Neuron (in vitro differentiated cells): Measurements from ENCODE around the gene ARMH3.

Experiments
- H2AFZ ChIP-seq: one replicate; pipeline ENCODE4 v1.6.1; 2013; ENCODE audit warnings: low read depth, mild to moderate bottlenecking, inconsistent platforms, low read length, moderate library complexity
- H3K27me3 ChIP-seq: one replicate; pipeline ENCODE4 v1.6.1; 2013; ENCODE audit warnings: low read length; ENCODE audit not compliant: insufficient read depth
- H3K36me3 ChIP-seq: one replicate; pipeline ENCODE4 v1.6.1; 2013; ENCODE audit warnings: low read length; ENCODE audit not compliant: insufficient read depth
- H3K4me1 ChIP-seq: one replicate; pipeline ENCODE4 v1.6.1; 2013; ENCODE audit warnings: low read length; ENCODE audit not compliant: insufficient read depth
- H3K4me3 ChIP-seq: 2 replicates; pipeline ENCODE4 v1.5.1; 2013; ENCODE audit warnings: mild to moderate bottlenecking, low read length, moderate library complexity
- H3K9me3 ChIP-seq: one replicate; pipeline ENCODE4 v1.6.1; 2013; ENCODE audit warnings: low read length

The ARMH3 gene

GRCh38 chr10:101903827-101904550, 152.0 kb downstream of the ARMH3 start:
- Histone ChIP-seq H2AFZ (no peak overlapping the region), H3K4me1 (peaks cover 10% of the 10 kb centered on the region), H3K27me3 (no peaks in the 10 kb centered on the region), H3K4me3 (no peak overlapping the region), H3K36me3 (no peaks in the 10 kb centered on the region), H3K9me3 (no peaks in the 10 kb centered on the region)

DNA sequence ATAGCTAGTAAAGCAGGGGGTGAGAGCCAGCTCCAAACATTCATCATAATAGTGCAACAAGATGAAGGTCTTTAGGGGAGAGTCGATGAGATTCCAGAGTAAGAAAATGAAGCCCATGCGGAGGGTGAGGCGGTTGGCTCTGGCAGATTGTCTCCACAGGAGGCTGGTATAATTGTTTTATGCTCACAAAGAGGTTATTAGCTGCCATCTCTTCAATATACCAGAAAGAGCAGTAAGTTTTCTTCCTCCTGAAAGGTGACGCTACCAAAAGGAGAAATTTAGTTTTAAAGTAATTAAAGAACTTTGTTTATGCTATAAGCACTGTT, 153.2 kb downstream of the ARMH3 start:
- Histone ChIP-seq H3K27me3 (no peaks in the 10 kb centered on the region), H3K36me3 (no peaks in the 10 kb centered on the region), H3K4me1 (peaks cover 10% of the 10 kb centered on the region), H3K4me3 (no peak overlapping the region), H2AFZ (no peak overlapping the region), H3K9me3 (no peaks in the 10 kb centered on the region)

- H3K4me3 ChIP-seq, result no peak overlapping the region
- H3K9me3 ChIP-seq, result no peaks in the 10 kb centered on the region
- H3K4me1 ChIP-seq, result peaks cover 10% of the 10 kb centered on the region
These were observed 153.7 kb downstream of the ARMH3 start for GRCh38 chr10:101902032-101902819.

DNA sequence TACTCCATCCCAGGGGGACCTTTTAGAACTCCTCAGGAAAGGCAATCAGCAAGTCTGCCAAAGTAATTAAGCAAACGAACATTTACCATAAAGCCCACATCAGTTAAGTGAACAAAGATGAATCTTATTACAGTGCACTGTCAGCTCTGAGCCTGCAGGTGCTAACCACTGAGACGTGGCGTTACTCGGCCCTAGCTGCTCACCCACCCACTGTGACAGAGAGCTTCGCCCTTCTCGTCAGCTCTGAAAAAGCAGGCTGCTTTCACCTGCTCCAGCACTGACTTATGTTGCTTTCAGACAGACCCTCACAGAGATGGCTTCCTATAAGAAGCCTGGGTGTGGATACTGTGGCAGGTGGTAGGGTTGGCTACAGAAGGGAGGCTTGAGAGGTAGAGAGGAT, 154.6 kb downstream of the ARMH3 start:
- Histone ChIP-seq H3K4me3 (no peak overlapping the region), H3K4me1 (peaks cover 10% of the 10 kb centered on the region), H3K36me3 (no peaks in the 10 kb centered on the region)

More at GRCh38 chr10:101902032-101902819, 153.7 kb downstream of the ARMH3 start:
- no peaks in the 10 kb centered on the region for H3K36me3 ChIP-seq
- no peaks in the 10 kb centered on the region for H3K27me3 ChIP-seq
- no peak overlapping the region for H2AFZ ChIP-seq

DNA sequence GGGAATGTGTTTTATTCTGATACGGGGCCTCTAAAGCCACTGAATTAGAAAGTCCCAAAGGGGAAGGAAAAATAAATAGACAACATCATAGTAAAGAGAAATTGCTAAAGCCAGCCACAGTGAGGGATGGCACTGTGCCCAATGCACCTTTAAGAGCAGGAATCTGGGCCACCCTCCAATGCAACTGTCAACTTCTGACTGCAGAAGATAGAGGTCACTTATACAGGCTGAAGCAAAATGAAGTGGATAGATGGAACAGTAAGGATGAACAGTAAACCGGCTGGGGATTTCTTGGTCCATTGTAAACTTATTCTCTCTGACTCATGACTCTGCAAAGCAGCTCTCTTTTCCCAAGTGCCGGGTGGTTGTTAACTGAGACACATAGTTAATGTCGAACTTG, 158.3 kb downstream of the ARMH3 start:
- no peaks in the 10 kb centered on the region for H3K36me3 ChIP-seq
- H3K4me1 ChIP-seq, result peaks cover 4% of the 10 kb centered on the region
- no peak overlapping the region for H2AFZ ChIP-seq
- no peaks in the 10 kb centered on the region for H3K9me3 ChIP-seq
- H3K27me3 ChIP-seq, result no peaks in the 10 kb centered on the region
- H3K4me3 ChIP-seq, result no peak overlapping the region

More for the DNA sequence above, 154.6 kb downstream of the ARMH3 start:
- no peaks in the 10 kb centered on the region for H3K9me3 ChIP-seq
- H3K27me3 ChIP-seq, result no peaks in the 10 kb centered on the region
- H2AFZ ChIP-seq, result no peak overlapping the region

GRCh38 chr10:101896225-101896877, 159.6 kb downstream of the ARMH3 start:
- H3K4me3 ChIP-seq, result no peak overlapping the region
- no peaks in the 10 kb centered on the region for H3K36me3 ChIP-seq
- H3K4me1 ChIP-seq, result no peaks in the 10 kb centered on the region
- H2AFZ ChIP-seq, result no peak overlapping the region
- H3K9me3 ChIP-seq, result no peaks in the 10 kb centered on the region
- H3K27me3 ChIP-seq, result no peaks in the 10 kb centered on the region

GRCh38 chr10:101895781-101896180, 160.2 kb downstream of the ARMH3 start:
- H3K36me3 ChIP-seq, result no peaks in the 10 kb centered on the region
- no peaks in the 10 kb centered on the region for H3K4me1 ChIP-seq
- no peak overlapping the region for H3K4me3 ChIP-seq
- no peaks in the 10 kb centered on the region for H3K9me3 ChIP-seq
- H3K27me3 ChIP-seq, result no peaks in the 10 kb centered on the region
- no peak overlapping the region for H2AFZ ChIP-seq

DNA sequence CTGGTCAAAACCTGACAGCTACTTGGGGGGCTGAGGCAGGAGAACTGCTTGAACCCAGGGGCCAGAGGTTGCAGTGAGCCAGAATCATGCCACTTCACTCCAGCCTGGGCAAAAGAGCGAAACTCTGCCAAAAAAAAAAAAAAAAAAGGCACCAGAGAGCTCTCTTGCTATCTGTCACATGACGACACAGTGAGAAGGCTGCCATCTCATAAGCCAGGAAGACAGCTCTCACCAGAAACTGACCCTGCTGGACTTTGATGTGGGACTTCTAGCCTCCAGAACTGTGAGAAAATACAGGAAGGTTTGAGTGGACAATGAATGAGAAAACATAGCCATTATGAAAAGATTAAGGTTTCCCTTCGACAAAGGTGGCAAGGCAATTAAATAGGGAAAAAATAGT, 161.2 kb downstream of the ARMH3 start:
- Histone ChIP-seq H3K4me1 (no peaks in the 10 kb centered on the region), H3K36me3 (no peaks in the 10 kb centered on the region), H3K9me3 (no peaks in the 10 kb centered on the region), H3K4me3 (no peak overlapping the region), H2AFZ (no peak overlapping the region), H3K27me3 (no peaks in the 10 kb centered on the region)

GRCh38 chr10:101894266-101894665, 161.7 kb downstream of the ARMH3 start:
- H3K4me1 ChIP-seq, result no peaks in the 10 kb centered on the region
- H3K4me3 ChIP-seq, result no peak overlapping the region
- no peaks in the 10 kb centered on the region for H3K9me3 ChIP-seq
- H3K36me3 ChIP-seq, result no peaks in the 10 kb centered on the region
- H2AFZ ChIP-seq, result no peak overlapping the region
- H3K27me3 ChIP-seq, result no peaks in the 10 kb centered on the region

GRCh38 chr10:101893510-101894120, 162.4 kb downstream of the ARMH3 start:
- Histone ChIP-seq H3K27me3 (no peaks in the 10 kb centered on the region), H3K36me3 (no peaks in the 10 kb centered on the region), H3K9me3 (no peaks in the 10 kb centered on the region), H3K4me1 (peaks cover 1% of the 10 kb centered on the region), H3K4me3 (no peak overlapping the region), H2AFZ (no peak overlapping the region)

DNA sequence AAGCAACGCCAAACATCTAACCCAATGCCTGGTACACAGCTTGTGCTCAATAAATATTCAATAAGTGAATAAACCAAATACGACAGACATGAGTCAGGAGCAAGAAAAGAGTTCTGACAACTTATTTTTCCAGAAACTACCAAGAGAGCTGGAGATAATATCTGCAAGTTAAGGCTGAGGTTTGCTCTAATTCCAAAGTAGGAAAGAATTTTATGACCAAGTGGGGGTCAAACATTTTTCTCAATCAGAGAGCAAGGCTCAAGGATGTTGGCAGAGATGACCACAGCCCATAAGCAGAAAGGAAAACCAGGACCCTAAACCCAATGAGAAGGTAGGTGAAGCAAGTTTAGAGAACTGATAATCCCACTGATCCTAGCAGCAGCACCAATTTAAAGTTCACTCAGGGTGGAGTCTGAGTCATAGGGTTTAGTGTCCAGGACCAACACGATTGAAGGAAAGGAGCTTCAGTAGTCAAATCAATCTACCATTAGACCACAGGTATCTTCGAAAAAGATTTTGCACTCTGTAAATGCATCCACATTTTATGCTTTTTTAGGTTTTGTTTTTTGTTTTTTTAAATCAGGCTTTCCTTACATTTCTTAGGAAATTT, 163.1 kb downstream of the ARMH3 start:
- Histone ChIP-seq H3K4me1 (peaks cover 9% of the 10 kb centered on the region), H3K36me3 (no peaks in the 10 kb centered on the region), H3K9me3 (no peaks in the 10 kb centered on the region), H3K27me3 (no peaks in the 10 kb centered on the region), H3K4me3 (no peak overlapping the region), H2AFZ (no peak overlapping the region)

DNA sequence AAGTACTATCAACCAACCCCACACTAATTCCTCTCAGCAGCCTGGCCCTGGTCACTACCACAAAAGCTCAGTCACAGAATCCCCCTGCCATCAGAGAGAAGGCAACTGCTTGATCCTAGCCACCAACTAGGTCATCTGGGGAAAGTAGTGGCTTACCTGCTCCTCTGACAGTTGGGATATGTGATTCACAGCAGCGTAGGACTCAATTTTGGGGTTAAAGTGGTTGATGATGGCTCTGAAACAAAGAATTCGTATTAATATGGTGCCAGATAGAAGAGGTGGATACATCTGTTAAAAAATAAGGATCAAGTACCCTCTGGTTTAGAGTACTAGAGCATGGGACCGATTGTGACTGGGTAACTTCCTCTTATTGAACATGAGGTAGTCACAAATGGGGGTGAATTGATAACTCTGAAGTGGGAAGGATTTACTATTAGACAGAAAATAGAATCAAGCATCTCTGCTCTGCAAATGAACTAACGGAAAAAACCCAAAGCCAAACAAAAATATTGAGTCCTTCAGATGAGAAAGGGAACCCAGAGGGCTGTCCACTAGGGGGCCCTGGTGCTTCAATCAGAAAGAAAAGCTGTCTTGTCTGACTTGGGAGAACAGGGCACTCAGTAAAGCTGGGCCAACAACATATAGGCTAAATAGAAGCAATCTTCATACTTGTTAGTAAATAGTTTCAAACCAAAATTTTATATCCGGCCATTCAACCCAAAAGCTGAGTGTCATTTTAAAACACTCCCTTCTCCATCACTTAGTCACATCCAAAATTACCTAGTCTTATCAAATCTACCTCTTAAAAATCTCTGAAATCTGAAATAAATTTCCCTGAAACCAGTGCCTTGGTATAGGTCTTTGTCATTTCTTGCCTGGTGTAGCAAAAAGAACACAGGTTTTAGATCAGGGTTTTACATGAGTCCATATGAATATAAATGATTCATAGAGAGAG, 166.4 kb downstream of the ARMH3 start:
- Histone ChIP-seq H3K36me3 (no peaks in the 10 kb centered on the region), H2AFZ (no peak overlapping the region), H3K27me3 (no peaks in the 10 kb centered on the region), H3K9me3 (no peaks in the 10 kb centered on the region), H3K4me1 (peaks cover 12% of the 10 kb centered on the region), H3K4me3 (no peak overlapping the region)
